ENCODE results near the gene PTGS2.

Gene PTGS2

DNA sequence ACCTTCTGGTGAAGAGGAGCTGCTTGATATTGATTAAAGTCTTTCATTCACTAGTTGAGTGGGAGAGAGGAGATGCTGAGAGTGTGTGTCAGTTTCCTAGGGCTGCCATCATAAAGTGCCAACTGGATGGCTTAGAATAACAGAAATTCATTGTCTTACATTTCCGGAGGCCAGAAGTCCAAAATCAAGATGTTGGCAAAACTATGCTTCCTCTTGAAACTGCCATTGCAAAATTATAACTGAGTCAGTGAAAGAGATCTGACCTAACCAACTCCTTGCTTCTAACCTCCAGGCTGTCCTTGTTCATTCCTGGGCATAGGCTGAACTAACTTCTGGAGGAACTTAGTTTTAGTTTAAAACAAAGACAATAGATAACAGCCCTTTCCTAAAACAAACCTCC, 47.1 kb downstream of the PTGS2 start:
- H3K4me3 ChIP-seq (replicated peaks; ENCODE audit: low read depth, low read length): no peak overlapping the region

DNA sequence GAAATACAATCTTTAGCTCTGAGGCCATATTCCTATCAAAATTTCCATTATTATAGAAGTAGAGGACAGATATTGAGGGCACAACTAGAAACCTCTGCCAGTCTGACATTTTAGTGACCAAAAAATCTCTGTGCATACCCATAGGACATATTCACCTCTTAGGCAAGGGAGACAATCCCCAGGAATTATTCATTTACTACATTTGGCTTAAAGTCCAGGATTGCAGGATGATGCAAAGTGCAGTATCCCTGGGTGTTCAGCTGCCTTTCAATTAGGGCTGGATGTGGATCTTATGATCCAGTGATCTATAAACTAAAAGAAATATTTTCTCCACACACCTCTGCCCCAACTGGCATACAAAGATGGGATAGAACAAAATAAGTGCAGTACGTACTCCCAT, 50.9 kb downstream of the PTGS2 start:
- TF ChIP-seq, protein P1, sequence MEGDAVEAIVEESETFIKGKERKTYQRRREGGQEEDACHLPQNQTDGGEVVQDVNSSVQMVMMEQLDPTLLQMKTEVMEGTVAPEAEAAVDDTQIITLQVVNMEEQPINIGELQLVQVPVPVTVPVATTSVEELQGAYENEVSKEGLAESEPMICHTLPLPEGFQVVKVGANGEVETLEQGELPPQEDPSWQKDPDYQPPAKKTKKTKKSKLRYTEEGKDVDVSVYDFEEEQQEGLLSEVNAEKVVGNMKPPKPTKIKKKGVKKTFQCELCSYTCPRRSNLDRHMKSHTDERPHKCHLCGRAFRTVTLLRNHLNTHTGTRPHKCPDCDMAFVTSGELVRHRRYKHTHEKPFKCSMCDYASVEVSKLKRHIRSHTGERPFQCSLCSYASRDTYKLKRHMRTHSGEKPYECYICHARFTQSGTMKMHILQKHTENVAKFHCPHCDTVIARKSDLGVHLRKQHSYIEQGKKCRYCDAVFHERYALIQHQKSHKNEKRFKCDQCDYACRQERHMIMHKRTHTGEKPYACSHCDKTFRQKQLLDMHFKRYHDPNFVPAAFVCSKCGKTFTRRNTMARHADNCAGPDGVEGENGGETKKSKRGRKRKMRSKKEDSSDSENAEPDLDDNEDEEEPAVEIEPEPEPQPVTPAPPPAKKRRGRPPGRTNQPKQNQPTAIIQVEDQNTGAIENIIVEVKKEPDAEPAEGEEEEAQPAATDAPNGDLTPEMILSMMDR (IDR thresholded peaks at IDR 0.05; ENCODE audit: insufficient read depth, low read length, poor library complexity, severe bottlenecking): no peak
- Histone ChIP-seq H3K4me3 (replicated peaks; ENCODE audit: low read depth, low read length) (no peak overlapping the region), H3K27me3 (replicated peaks; ENCODE audit: control insufficient read depth, insufficient read depth, low read length) (no peaks in the 10 kb centered on the region), H3K36me3 (ENCODE audit: control insufficient read depth, insufficient read depth, low read length) (no peaks in the 10 kb centered on the region)
- no peak for DNase-seq (ENCODE audit: extremely low read depth, insufficient read length)

More for the DNA sequence above, 47.1 kb downstream of the PTGS2 start:
- no peaks in the 10 kb centered on the region for H3K36me3 ChIP-seq (ENCODE audit: control insufficient read depth, insufficient read depth, low read length)
- no peaks in the 10 kb centered on the region for H3K27me3 ChIP-seq (replicated peaks; ENCODE audit: control insufficient read depth, insufficient read depth, low read length)
- TF ChIP-seq, protein P1 (IDR thresholded peaks at IDR 0.05; ENCODE audit: insufficient read depth, low read length, poor library complexity, severe bottlenecking): no peak
- DNase-seq (ENCODE audit: extremely low read depth, insufficient read length): no peak

DNA sequence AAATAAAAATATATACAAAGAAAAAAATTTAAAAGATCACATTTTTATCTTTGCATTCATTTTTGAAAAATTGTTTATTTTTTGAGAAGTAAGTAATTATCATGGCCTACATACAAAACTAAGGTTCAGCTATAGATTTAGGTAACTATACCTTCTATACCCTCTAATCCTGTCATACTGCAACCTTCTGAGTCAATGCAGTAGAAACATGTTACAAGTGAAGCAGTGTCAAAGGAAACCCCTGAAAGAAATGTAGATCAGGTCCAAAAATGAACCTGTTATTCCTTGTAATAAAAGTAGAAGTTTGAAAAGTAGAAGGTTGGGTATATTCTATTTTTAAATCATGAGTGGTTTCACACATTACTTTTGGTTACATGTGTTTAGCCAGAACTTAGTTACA, 51.3 kb downstream of the PTGS2 start:
- DNase-seq (ENCODE audit: extremely low read depth, insufficient read length): peak; percentile 32

DNA sequence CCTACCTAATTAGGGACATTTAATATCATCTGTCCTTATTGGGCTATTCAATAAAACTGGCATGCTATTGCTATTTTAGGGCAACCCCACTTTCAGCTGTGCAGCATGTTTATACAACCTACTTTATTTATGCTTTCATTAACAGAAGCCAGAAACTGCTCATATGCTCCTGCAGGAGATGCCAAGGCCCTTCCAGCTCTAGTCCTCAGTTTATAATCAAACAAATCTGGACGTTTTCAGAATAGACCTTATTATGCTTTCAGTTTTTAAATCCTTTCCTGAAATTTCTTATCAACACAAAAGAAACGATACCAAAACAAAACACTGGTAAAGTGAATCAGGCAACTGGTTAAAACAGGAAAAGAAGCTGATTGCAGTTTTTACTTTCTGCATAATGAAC, 53.2 kb downstream of the PTGS2 start:
- no peak for DNase-seq (ENCODE audit: extremely low read depth, insufficient read length)
- TF ChIP-seq, protein P1 (IDR thresholded peaks at IDR 0.05; ENCODE audit: insufficient read depth, low read length, poor library complexity, severe bottlenecking): no peak
- Histone ChIP-seq H3K36me3 (ENCODE audit: control insufficient read depth, insufficient read depth, low read length) (no peaks in the 10 kb centered on the region), H3K27me3 (replicated peaks; ENCODE audit: control insufficient read depth, insufficient read depth, low read length) (no peaks in the 10 kb centered on the region), H3K4me3 (replicated peaks; ENCODE audit: low read depth, low read length) (no peak overlapping the region)

More for the DNA sequence above, 51.3 kb downstream of the PTGS2 start:
- no peaks in the 10 kb centered on the region for H3K36me3 ChIP-seq (ENCODE audit: control insufficient read depth, insufficient read depth, low read length)
- TF ChIP-seq, protein P1 (IDR thresholded peaks at IDR 0.05; ENCODE audit: insufficient read depth, low read length, poor library complexity, severe bottlenecking): no peak
- H3K27me3 ChIP-seq (replicated peaks; ENCODE audit: control insufficient read depth, insufficient read depth, low read length): no peaks in the 10 kb centered on the region
- H3K4me3 ChIP-seq (replicated peaks; ENCODE audit: low read depth, low read length): no peak overlapping the region

DNA sequence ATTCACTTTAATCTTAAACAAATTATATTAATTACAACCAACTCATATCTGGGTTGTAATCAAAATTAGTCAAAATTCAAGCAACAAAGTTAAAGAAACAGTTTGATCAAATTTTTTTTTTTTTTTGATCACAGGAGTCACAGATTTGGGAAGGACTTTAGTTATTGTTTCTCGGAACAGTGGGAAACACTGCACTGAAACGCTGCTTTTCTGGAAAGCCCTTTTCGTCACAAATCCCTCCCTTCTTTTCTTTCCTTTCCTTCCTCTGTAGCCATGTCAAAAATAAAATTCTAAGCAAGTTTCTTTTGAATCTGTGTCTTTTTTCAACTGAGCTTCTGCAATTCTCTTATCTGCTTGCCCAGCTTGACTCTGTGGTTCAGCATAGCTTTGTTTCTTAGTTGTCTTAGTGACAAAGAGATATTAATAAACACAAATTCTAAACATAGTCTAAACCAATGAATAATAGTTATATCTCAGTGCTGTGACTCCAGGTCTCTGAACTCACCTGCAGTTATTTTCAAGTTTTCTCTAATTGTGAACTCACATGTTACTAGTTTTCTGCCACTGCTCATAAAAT, 53.8 kb downstream of the PTGS2 start:
- no peaks in the 10 kb centered on the region for H3K36me3 ChIP-seq (ENCODE audit: control insufficient read depth, insufficient read depth, low read length)

More for the DNA sequence above, 53.8 kb downstream of the PTGS2 start:
- no peak overlapping the region for H3K4me3 ChIP-seq (replicated peaks; ENCODE audit: low read depth, low read length)
- peak; percentile 34 for DNase-seq (ENCODE audit: extremely low read depth, insufficient read length)
- H3K27me3 ChIP-seq (replicated peaks; ENCODE audit: control insufficient read depth, insufficient read depth, low read length): no peaks in the 10 kb centered on the region
- TF ChIP-seq, protein P1 (IDR thresholded peaks at IDR 0.05; ENCODE audit: insufficient read depth, low read length, poor library complexity, severe bottlenecking): no peak
